HepG2 (cell line): ENCODE measurements around the gene SIAH1. TPM values are rescaled to one million over a fixed set of nuclear protein-coding genes. Genes with fewer than 3 reads are reported as not detected.

ENCODE experiments used
- CCAR2 ChIP-seq: fragments of 200-400 bp; formaldehyde crosslinking; optimal IDR thresholded peaks from 2 replicates; pipeline ENCODE3; 2018; ENCODE audit warnings: low read depth, mild to moderate bottlenecking, low read length, moderate library complexity
- HBP1 ChIP-seq: IDR thresholded peaks from 2 replicates; pipeline ENCODE4 v1.6.1; 2016; ENCODE audit warnings: low read depth, control low read depth
- HOMEZ ChIP-seq: IDR thresholded peaks from 2 replicates; pipeline ENCODE4 v1.6.1; 2016; ENCODE audit warnings: low read depth
- MAFG ChIP-seq: sonication (generic); formaldehyde crosslinking; IDR thresholded peaks from 2 replicates; pipeline ENCODE4 v1.5.1; 2020; ENCODE audit warnings: mild to moderate bottlenecking, missing genetic modification reagents
- MYPOP ChIP-seq: sonication (generic); formaldehyde crosslinking; IDR thresholded peaks from 2 replicates; pipeline ENCODE4 v1.8.1; 2023; ENCODE audit warnings: mild to moderate bottlenecking, moderate library complexity, missing genetic modification reagents
- PCBP2 ChIP-seq: fragments of 200-400 bp; formaldehyde crosslinking; optimal IDR thresholded peaks from 2 replicates; pipeline ENCODE3; 2018; ENCODE audit warnings: low read length, low read depth; ENCODE audit not compliant: poor library complexity, severe bottlenecking
- PHF8 ChIP-seq: sonication (generic); formaldehyde crosslinking; IDR thresholded peaks from 2 replicates; pipeline ENCODE4 v1.5.0; 2020; ENCODE audit warnings: missing genetic modification reagents
- POLR2AphosphoS2 ChIP-seq: IDR thresholded peaks from 2 replicates; pipeline ENCODE4 v1.6.1; 2011; ENCODE audit warnings: low read depth, low read length, improper control_type of control experiment
- SAFB2 ChIP-seq: sonication (generic); formaldehyde crosslinking; IDR thresholded peaks from 2 replicates; pipeline ENCODE4 v1.5.1; 2020; ENCODE audit warnings: missing genetic modification reagents, low read depth, mild to moderate bottlenecking, borderline replicate concordance
- SNRNP70 ChIP-seq: fragments of 200-400 bp; formaldehyde crosslinking; IDR thresholded peaks from 2 replicates; pipeline ENCODE4 v1.6.1; 2017; ENCODE audit warnings: mild to moderate bottlenecking, low read depth, low read length, moderate library complexity
- YEATS4 ChIP-seq: sonication (generic); formaldehyde crosslinking; IDR thresholded peaks from 2 replicates; pipeline ENCODE4 v1.4.0; 2020; ENCODE audit warnings: missing genetic modification reagents, borderline replicate concordance
- ZBTB26 ChIP-seq: IDR thresholded peaks from 2 replicates; pipeline ENCODE4 v1.6.1; 2016; ENCODE audit warnings: missing compliant biosample characterization, missing genetic modification reagents, borderline replicate concordance
- ZNF253 ChIP-seq: sonication (generic); formaldehyde crosslinking; IDR thresholded peaks from 2 replicates; pipeline ENCODE4 v1.8.0; 2022; ENCODE audit warnings: mild to moderate bottlenecking, missing genetic modification reagents, borderline replicate concordance
- ZNF670 ChIP-seq: sonication (generic); formaldehyde crosslinking; IDR thresholded peaks from 2 replicates; pipeline ENCODE4 v1.8.0; 2022; ENCODE audit warnings: mild to moderate bottlenecking, missing genetic modification reagents, borderline replicate concordance
- ZNF687 ChIP-seq: sonication (generic); formaldehyde crosslinking; IDR thresholded peaks from 2 replicates; pipeline ENCODE4 v1.5.1; 2020; ENCODE audit warnings: mild to moderate bottlenecking, missing genetic modification reagents, moderate library complexity
- ZNF773 ChIP-seq: sonication (generic); formaldehyde crosslinking; IDR thresholded peaks from 2 replicates; pipeline ENCODE4 v1.4.0; 2020; ENCODE audit warnings: missing genetic modification reagents, borderline replicate concordance
- ZNF839 ChIP-seq: sonication (generic); formaldehyde crosslinking; IDR thresholded peaks from 2 replicates; pipeline ENCODE4 v1.4.0; 2020; ENCODE audit warnings: missing genetic modification reagents, mild to moderate bottlenecking, borderline replicate concordance
- ZSCAN21 ChIP-seq: sonication (generic); formaldehyde crosslinking; IDR thresholded peaks from 2 replicates; pipeline ENCODE4 v1.8.0; 2022; ENCODE audit warnings: mild to moderate bottlenecking, missing genetic modification reagents, moderate library complexity, borderline replicate concordance
- polyA plus RNA-seq, 8 experiments: library from polyadenylated mRNA; depleted of rRNA in 3 of 8; stranded (reverse) in 7 of 8; unstranded in 1 of 8; fragments of >200 nt; fragmentation: Illumina TruSeq in 4 of 8; extraction: Trizol in 4 of 8; gene quantifications; 2 replicates each; pipeline versions ENCODE4 v1.2.1 to v1.2.3, GENCODE V29; 2011 to 2016; ENCODE audit warnings: low read depth in 4 of 8, missing spikeins in 1 of 8, mixed read lengths in 1 of 8; ENCODE audit not compliant: insufficient read depth in 1 of 8
- total RNA-seq, 5 experiments: library from RNA; depleted of rRNA; stranded (reverse); fragments of >200 nt; fragmentation: Illumina TruSeq; extraction: Trizol; gene quantifications; 2 replicates each; pipeline ENCODE4 v1.2.3, GENCODE V29; 2016; ENCODE audit warnings: low read depth in 1 of 5

The SIAH1 gene
- total and polyA plus RNA-seq, 2 of the 13 experiments (the other 11 are each of a cell fraction or from before 2014, with no cell fraction given) = 16.0 to 28.6 TPM

- TF ChIP-seq POLR2AphosphoS2 (no peak), MAFG (0 out of 2 replicates have a peak, but pooled peaks have one; percentile 45), SAFB2 (CRISPR knock-in tag) (peak; percentile 94; the same call in 1 of the 2 replicates), HOMEZ (CRISPR knock-in tag) (no peak), ZSCAN21 (CRISPR knock-in tag) (peak; percentile 76), CCAR2 (no peak), ZNF253 (CRISPR knock-in tag) (no peak), ZNF839 (no peak), ZNF687 (CRISPR knock-in tag) (peak; percentile 90), PCBP2 (no peak), PHF8 (CRISPR knock-in tag) (peak; percentile 96), HBP1 (CRISPR knock-in tag) (no peak), ZNF773 (CRISPR knock-in tag) (no peak), YEATS4 (peak; percentile 96), SNRNP70 (no peak), ZBTB26 (0 out of 2 replicates have a peak, but pooled peaks have one; percentile 17), ZNF670 (0 out of 2 replicates have a peak, but pooled peaks have one; percentile 10), MYPOP (CRISPR knock-in tag) (no peak; the same call in 1 of the 2 replicates)
These were observed at the start of gene SIAH1 (continued) for GRCh38 chr16:48385253-48386150.
